GM19452 (cell line): ENCODE results near the gene ITK.
"Not testable (repeated sequence)": the region's sequence is repeated elsewhere in the genome, so short reads cannot be mapped to it uniquely, and the experiment has no call there.

ENCODE experiments used
- ATAC-seq: cut with Tn5 transposase; IDR thresholded peaks from one replicate; pipeline ENCODE4 v1.9.1; 2021; ENCODE audit not compliant: unreplicated experiment

The ITK gene

DNA sequence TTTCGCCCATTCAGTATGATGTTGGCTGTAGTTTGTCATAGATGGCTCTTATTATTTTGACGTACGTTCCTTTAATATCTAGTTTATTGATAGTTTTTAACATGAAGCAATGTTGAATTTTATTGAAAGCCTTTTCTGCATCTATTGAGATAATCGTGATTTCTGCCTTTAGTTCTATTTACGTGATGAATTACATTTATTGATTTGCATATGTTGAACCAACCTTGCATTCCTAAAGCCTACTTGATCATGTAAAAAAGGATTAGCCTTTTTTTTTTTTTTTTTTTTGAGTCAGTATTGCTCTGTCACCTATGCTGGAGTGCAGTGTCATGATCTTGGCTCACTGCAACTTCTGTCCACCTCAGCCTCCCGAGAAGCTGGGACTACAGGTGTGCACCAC is 25.1 kb downstream of the ITK start:
- no peak for ATAC-seq

DNA sequence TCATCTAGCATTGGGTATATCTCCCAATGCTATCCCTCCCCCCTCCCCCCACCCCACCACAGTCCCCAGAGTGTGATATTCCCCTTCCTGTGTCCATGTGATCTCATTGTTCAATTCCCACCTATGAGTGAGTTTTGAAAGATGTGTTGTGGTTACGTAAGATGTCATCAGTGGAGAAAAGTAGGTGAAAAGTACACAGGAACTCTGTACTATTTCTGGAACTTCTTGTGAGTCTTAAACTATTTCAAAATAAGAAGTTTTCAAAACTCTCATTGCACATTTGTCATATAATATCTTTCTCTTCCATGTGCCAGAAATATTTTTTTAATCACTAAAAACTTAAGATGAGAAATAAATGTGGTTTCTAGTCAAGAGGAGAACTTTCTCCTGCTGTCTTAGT is 30.0 kb downstream of the ITK start:
- ATAC-seq = not testable (repeated sequence)

DNA sequence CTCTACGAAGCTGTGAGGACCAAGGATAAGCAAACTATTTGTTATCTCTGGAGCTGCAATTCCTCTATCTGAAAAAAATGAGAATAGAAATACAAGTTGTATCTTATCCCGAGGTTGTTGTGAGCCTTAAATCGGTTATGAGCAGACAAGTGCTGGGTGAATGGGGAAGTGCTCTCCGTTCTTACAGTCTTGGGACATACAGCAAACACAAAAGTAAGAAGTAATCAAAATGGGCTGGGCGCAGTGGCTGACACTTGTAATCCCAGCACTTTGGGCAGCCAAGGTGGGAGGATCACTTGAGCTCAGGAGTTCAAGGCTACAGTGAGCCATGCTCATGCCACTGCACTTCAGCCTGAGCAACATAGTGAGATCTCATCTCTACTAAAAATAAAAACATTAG is 31.7 kb downstream of the ITK start:
- no peak for ATAC-seq

DNA sequence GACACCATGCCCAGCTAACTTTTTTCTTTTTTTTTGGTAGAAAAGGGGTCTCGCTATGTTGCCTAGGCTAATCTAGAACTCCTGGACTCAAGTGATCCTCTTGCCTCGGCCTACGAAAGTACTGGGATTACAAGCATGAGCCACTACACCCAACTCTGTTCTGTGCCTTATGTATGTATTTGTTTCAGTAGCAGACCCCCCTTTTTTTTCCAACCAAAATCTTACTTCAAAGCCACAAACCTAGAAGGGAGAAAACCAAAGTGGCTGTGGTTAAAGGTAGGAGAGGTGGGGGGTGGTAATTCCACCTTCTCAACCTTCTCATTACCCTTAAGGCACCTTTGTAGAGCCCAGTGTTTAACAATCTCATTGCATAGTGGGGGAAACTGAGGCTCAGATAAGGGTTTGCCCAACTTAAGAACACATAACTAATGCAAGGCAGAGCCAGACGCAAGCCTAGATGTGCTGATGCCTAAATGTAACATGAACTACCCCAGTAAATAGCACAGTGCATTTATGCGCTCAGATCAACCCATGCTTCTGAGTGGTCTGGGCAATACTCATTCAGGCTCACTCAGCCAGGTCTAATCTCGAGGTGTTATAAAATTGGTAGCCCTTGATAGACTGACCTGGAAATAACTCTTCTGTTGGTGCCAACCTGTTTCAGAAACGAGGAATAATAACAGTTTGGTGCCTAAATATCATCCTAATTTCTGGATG is 33.0 kb downstream of the ITK start:
- ATAC-seq = no peak

DNA sequence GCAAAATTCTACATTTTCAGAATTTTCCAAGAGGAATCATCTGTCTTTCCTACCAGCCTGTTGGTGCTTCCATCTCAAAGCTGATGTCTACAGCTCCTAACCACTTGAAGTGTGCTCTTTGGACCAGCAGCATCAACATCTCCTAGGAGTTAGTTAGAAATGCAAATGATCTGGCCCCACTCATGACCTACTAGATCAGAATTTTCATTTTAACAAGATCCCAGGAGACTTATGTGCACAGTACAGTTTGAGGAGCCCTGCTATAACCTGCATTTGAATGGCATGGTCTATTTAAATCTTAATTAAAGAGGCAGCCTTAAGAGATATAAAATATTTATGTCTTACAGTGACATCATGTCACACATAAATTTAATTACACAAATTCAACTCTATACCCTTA is 33.8 kb downstream of the ITK start:
- no peak for ATAC-seq

DNA sequence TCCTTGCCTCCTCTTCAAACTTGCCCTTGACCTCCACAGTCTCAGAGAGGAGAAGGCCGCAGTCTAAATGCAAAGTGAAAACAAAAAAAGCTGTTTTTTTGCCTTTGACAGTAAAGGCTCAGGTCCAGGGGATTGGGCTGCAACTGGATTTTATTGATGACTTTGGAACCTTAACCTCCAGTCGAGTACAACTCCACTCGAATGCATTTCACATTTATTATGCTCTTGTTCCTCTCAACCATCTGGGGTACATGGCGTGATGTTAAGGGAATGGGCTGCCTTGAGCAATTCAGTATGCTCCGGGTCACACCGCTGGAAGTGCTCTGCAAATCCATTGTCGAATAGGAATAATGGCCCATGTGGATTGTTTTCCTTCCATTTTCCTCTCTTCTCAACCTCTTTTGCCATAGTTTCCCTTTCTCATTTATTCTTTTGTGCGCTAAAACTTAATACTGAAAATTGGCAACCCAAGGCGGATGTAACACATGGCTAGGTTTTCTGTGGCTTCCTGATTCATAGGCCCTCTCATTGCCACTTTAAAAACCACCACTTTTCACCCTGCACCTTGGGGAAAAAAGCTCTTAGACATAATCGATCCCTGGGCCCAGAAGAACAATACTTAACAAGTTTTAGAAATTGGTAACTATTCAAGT is 34.3 kb downstream of the ITK start:
- ATAC-seq = peak; percentile 43

DNA sequence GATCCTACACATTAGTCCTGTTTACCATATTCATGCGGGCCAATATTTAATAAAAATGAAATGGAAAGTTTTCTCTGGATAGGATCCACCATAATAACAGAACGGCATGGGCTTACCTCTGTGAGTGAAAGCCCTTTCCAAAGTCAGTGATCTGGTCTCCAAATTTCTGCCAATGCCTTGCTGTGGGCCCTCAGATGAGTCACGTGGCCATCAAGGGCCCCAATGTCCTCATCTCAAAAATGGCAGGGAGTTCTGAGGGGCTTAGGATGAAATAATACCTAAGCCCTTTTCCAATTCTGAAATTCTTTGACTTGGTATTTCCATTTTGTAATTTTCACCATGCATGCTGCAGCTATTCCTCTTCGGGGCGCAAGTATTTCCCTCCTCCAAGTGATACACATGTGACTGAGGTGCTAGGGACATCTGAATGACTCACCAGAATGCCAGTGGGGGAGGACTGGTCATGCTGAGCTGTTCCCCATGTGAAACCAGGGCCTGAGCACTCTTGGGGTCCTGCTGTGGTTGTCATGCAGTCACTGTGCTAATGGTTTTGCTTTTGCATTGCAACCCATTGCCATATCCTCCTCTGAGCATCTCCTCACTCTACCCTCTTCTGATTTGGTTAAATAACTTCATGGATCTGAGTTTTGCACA is 35.0 kb downstream of the ITK start:
- ATAC-seq = peak; percentile 31

DNA sequence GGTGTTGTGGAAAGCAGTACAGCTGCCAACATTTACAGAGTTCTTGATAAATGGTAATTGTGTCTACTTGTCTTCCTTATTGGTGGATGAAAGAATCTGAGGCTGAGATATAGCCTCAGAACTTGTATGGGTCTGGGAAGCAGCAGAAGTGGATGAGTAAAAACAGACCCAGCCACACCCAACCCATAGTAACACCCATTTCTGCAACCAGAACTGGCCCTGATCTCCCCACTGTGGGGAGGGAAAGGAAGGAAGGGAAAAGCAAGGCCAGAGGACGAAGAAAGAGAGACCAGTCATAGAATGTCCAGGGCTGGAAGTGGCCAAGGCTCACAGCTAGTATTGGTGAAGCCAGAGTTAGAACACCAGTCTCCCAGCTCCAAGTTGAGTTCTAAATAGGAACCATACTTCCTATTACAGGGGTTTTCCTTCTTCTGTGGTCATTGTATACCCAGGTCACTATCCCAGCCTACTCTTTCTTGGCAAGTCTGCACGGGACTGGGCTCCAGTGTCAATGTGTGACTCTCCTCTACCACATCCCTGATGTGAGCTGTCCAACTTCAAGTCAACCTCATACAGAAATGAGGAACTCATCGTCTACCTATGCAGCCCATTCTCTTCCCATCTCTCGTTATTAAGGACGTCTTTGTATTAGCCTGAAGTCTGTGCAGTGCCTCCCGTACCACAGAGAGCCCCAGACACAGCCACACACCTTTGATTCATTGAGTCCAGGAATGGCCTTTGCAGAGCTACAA is 35.9 kb downstream of the ITK start:
- no peak for ATAC-seq

DNA sequence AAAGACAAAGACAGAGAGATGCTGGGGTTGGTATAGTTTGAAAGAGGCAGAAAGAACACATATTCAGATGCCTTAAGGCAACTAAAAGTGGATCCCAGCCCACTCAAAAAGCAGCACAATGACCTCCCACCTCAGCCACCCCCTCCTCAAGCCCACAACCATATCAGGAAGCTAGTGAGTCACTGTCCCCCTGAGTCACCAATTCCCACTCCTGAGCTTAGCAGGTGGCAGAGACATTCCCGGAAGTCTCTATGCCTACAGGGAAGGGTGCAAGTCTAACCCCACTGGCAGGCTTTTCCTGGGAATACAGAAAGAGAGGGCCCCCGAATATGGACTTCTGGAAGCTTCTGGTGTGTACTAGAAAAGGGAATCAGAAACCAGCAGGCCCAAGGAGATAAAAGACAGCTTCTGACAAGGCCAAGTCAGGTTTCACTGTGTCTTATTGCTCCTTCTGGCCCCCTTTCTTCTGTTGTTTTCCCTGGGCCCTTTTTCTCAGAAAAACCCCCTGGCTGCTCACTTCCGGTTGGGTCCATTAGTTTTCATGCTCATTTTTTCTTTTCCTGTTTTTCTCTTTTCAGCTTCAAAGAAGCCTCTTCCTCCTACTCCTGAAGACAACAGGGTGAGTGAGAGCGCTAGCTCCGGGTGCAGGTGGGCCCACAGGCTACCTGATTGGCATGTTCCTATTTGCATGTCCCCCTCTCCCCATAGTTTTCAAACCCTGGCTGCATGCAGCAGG is 36.8 kb downstream of the ITK start:
- no peak for ATAC-seq

DNA sequence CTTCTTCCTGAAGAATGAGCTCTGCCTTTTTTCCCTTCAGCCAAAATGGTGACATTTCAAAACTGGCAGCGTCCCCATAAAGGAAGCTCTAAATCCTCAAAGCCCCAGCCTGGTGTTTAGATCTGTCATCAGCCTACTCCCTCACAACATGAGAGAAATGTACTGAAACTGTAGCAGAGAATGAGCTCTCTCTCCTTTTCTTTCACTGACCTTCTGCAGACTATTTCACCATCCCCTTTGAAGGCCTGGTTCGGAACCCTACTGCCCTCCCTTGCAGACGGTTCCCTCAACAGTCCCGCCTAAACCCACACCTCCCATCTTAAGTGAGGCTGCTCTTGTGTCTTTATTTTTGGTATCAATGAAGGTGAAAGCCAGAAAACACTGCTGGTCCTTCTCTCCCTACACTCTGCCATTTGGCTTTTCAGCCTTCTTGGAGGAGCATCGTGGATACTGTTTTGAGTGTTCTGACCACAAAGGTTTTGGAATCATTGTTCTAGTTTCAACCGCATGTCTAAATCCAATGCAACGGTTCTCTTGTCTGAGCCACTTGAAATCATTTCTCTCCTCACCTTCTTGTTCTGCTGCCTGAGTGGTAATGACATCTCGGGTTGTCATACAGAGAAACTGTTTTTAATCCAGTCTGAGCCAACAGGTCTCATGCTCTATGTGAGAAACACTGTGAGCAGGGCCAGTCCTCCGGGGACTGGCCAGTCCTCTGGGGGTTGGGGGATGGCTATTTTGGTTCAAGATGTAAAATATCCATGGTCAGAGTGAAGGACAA is 39.0 kb downstream of the ITK start:
- ATAC-seq = peak; percentile 47

DNA sequence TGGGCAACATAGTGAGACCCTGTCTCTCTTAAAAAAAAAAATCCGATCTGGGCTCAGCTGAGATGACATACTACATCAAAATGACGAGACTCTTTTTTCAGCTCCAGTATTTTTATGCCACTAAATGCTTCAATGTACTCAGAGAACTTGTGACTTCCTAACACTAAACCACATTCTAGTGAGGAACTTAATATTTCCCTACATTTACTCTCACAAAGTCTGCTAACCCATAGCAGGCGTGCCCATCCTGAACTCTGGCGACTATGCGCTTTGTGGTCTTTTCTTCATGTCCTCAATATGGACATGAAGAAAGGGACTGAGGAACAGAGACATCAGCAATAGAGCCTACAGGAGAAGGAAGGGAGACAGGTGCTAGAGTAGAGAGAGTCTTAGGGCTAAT is 41.3 kb downstream of the ITK start:
- no peak for ATAC-seq

DNA sequence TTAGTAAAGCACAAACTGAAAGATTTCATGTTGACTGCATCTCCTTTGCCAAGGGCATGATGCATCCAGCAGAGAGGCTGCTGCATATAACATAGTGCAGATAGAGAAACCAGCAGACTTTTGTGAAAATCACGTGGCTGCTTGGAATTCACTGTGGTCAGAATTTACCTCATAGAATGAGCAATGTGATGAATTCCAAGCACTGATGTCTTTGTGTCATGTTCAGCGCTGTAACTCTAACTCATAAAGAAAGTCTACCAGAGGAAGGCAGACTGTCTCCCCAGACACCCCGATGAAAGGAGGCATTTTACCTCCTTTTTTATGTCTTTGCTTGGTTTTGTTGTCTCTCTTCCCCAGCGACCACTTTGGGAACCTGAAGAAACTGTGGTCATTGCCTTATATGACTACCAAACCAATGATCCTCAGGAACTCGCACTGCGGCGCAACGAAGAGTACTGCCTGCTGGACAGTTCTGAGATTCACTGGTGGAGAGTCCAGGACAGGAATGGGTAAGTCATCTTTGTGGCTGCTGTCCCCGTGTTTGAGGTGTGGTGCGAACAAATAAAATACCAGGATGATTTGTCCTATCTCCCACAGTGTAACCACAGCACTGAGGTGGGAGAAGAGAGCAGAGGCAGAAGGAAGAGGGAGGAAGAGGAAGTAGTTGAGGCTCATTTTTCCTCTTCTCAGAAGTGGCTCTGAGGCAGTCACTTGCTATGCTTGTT is 42.0 kb downstream of the ITK start:
- no peak for ATAC-seq

DNA sequence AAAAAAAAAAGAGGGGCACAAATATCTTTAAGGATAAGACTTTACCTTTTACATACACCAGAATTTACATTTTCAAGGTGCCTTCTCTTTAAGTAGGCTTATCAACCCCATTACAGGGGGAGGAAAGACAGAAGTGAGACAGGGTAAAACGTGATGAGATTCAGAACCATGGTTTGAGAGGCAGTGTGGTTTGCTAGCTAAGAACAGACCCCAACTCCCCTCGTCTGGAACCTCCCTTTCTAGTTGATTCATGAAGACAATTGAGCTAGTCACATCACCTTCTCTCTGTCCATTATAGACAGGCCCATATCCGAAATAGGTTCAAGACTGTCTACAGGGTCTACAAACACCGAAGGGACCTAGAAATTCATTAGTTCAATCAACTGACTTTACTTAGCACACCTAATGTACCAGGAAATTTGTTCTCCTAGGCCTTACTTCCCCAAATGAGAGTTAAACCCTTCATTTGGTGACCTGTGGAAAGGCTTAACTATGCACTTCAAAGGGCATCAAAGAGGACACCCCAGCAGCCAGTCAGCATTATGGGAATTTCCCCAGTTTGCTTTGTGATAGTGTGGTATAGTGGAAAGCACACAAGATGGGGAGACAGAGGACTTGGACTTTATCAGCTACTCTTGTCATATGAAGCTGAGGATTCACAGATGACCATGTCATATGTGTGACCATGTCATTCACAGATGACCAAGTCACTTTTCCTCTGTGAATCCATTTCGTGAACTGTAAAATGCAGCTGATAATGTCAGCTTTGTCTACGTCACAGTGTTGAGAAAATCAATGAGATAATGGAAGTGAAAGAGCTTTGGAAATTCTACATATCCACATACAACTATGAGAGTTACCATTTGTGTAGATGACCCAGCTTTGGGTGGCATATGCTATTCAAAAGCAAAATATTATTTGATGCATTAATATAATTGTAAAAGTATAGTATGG is 45.1 kb downstream of the ITK start:
- no peak for ATAC-seq

DNA sequence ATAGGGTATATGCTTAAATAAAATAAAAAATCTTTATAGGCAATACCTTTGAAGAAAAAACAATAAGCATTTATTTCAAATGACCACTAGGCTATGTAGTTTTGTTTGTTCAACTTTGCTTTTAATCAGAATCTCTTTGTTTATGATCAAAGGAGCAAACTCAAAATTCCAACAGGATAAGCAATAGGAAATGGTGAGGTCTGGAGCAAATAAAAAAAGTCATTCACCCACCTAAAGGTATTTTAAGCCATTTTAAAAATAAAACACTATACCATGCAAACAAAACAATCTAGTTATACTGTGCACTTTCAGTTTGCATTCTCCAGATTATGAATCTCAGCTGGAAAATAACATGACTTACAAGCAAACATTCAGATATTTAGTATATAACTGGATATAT is 50.0 kb downstream of the ITK start:
- ATAC-seq = no peak

DNA sequence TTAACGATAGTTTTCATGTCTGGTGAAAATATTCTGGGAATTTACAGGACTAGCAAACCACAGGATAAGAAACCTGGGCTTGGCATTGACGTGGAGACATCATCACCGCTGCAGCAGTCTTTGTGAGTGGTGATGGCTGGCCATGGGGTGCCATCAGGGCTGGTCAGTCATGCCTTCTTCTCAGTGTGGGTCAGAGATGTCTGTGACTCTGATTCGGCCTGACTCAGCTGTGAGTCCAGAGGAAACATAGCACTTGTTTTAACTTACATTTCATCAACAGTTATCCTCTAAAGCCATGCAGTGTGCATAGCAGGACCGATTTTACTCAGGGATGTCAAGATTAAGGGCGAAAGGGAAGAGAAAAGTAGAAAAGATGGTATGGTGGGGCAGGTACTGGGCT is 52.1 kb downstream of the ITK start:
- no peak for ATAC-seq

DNA sequence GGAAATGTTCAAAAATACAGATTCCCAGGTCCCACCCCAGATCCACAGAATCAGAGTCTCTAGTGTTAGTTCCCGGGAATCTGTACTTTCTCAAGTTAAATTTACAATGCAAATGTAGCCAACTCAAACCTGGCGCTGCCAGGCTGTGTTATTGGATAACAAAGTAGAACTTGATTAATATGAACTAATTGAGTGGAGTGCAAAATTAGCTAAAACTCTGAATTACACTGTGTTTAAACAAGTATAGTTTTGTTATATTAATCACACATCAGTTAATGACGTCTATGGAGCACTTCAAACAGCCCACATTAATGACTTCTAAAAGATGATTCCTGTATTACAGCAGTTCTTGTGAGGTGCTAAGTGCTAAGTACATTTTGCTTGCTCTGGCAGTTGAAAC is 52.9 kb downstream of the ITK start:
- no peak for ATAC-seq

DNA sequence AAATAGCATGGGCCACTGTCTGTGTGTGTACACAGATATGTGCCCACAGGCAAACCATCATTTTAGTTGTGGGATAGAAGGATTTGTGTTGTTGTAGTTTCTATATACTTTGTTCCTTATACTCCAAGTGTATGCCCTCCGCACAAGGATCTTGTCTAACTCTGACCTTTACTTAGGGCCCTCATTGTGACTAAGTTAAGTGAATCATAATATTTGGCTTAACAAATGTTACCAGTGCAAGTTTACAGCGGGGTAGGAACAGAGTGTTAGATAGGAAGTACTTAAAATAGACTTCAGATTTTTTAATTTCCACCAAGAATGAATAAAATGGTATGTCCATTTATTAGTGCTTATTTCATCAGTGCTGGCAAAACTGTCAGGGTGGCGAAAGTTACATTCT is 55.8 kb downstream of the ITK start:
- no peak for ATAC-seq

DNA sequence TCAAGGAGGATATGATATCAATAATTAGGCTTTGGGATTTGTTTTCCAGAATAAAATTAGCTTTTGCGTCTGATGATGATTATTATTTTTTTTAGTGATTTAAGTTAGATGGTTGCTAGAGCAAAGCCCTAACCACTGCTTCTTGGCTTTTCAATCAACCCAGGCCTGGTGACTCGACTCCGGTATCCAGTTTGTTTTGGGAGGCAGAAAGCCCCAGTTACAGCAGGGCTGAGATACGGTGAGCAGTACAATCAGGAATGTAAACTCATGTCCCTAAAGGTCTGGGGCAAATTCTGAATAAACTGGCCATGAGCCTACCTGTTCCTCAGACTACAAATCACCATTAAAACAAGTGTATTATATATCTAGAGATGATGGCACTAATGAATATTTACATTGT is 60.8 kb downstream of the ITK start:
- no peak for ATAC-seq
